NCI-H526 treated with DMSO at 0.1 percent for 48 hours (cell line): ENCODE results near the gene ABHD15.
A peak's percentile ranks its signal among the peaks of the same experiment; 100 is the strongest.

Source experiments
- DNase-seq: peaks from one replicate; lab custom pipeline; 2025; lab: John Stamatoyannopoulos, UW

The ABHD15 gene

GRCh38 chr17:29595107-29595942 lies 28.5 kb upstream of the ABHD15 start:
- DNase-seq, result no peak

DNA sequence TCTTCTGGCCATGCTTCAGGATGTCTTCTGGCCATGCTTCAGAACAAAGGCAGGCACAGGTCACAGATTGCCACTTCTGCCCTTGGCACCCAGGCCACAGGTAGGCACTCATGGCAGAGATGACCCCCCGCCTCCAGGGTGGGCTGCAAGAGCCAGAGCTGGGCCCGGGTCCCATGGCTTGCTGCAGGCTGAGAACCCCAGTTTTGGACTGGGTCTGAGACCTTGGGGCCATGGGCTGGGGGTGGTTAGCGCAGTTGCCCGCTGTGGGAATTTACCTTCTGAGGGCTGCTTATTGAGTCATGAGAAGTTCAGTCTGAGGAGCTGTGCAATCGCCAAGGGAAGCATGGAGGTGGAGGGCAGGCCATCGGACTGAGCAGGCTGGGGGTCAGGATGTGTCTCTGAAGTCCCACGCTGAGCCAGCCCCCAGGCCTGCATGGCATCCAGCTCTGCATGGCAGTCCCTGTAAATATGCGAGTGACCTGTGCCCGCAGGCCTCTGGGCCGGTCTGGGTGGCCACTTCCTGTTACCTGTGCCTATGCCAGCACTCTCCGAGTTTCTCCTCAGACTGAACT lies 27.8 kb upstream of the ABHD15 start:
- DNase-seq, result no peak

DNA sequence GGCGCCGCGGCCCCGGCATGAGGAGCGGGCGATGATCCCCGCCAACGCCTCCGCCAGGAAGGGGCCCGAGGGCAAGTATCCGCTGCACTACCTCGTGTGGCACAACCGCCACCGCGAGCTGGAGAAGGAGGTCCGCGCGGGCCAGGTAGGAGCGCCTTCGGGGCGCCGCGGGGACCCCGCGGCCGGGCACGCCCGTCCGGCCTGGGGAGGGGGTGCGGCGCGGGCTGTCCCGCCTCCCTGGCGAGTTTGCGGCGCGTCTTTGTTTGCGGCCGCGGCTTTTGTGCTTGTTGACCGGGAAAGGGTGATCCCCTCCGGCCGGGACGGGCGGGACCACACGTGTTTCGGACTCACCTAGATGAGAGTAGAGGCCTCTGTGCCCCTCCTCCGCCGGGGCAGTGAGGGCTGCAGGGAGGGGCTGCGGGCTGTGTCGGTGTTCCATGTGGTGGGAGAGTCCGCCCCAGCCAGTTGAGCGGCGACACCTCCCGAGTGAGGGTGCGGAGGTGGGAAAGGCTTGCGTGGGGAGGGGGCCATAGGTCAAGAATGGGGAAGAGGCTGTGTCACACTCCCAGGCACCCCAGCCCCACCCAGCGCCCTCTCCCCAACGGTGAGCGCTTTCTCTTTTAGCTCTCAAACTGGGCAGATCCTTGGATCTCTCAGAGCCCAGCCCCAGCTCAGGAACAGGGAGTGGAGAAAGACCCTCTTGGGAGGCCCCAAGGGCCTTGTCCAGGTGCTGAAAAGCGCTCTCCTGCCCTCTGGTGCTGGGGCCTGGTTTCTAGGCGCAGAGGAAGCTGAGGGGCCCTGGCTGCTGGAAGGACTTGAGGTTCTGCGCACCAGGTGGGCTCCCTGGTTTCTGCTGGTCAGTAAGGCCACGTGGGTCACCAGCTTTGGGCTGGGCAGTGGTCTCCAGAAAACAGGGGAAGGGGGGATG lies 27.0 kb upstream of the ABHD15 start:
- DNase-seq, result peak; percentile 50

- DNase-seq, result peak; percentile 62
These were observed 26.2 kb upstream of the ABHD15 start, which contains the start of gene ANKRD13B for GRCh38 chr17:29592850-29593551. Gene ANKRD13B (plus strand): TSS chr17:29593132. CDS start chr17:29593622, 490 bp downstream.

- peak; percentile 94 for DNase-seq
These were observed 25.1 kb upstream of the ABHD15 start for GRCh38 chr17:29591737-29592608.

- peak; percentile 88 for DNase-seq
These were observed 24.4 kb upstream of the ABHD15 start for GRCh38 chr17:29591146-29591736.

- peak; percentile 88 for DNase-seq
These were observed 23.7 kb upstream of the ABHD15 start for GRCh38 chr17:29590411-29591145.

DNA sequence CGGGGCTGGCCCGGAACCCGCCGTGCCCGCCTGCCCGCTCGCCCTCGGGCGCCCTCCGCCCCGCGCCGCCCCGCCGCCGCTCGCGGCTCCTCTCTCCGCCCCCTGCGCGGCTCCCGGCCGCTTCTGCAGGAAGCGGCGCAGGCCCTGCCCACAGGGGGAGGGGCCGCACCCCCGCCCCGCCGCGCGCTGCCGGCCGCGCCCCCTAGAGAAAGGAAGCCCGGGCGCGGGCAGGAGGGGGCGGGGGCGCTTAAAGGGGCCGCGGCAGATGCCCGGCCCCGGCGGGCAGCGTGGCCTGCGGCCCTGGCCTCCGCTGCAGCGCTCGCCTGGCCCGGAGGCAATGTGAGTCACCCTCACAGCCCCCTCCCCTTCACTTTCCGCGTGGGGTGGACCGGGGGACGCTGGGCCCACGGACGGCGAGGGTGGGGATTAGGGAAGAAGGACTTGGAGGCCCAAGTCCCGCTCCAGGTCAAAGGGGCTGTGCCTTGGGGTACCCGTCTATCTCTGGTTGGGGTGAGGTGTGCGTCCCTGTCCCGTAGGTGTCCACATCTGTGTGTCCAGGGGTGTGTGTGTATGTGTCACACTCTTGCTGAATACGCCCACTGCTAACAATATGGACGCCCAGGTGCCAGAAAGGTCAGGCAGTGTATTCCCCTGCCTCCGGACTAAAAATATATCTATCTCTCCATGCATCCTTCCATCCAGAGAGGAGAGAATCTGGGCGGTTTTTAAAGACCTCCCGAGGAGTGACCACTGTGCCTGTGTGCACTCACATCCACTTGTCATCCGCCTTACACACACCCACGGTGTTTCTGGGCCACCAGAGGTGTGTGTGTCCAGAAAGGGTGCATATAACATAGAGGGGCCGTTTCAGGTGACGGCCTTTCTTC lies 22.9 kb upstream of the ABHD15 start, which contains the start of gene GIT1:
GIT1 (minus strand) TSS at position 125 of the 887 bp plus-strand sequence. CDS start 270 bp downstream, outside the sequence.
- DNase-seq, result peak; percentile 89

- DNase-seq, result peak; percentile 58
These were observed 21.9 kb upstream of the ABHD15 start for GRCh38 chr17:29588562-29589411.

DNA sequence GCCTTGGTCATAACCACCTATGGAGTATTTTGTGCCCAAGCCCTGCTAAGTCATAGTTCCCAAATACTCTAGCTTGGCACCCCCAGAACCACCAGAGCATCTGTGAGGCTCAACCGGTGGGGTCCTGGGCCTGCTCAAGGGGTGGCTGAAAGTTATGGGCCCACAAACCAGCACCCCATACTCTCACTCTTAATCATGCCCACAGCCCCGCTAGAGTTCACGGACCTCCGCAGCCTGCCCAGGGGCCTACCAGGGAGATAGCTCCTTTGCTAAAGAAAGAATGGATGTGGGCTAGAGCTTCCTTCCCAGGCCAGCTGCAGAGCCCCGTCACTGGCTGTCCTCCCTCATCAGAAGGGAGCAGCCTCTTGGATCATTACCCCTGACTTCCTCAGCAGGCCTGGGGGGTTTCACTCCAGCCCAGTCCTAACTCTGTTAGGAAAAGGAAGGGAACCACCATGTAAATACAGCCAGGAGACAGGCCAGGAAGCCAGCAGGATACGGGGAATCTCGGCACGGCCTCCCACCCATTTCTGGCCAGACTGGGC lies 21.3 kb upstream of the ABHD15 start:
- DNase-seq, result no peak

DNA sequence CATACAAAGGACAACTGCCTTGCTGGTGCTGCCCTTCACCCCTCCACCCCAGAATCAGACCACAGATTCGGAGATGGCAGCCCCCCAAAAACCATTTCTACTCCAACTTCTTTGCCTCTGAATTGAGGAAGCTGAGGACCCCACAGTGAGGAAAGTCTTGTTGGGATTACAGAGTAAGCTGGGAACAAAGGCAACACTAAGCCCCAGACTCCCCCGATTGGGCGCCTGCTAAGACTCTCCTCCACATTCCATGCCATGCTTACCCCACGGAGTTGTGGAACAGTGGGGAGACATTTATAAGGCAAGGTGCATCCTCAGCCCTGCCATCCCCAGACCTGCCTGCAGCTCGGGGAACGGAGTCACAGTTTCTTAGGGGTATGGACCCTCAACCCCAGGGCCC lies 20.8 kb upstream of the ABHD15 start:
- DNase-seq, result no peak

GRCh38 chr17:29586676-29587469 lies 20.0 kb upstream of the ABHD15 start:
- no peak for DNase-seq

- DNase-seq, result no peak
These were observed 18.4 kb upstream of the ABHD15 start for GRCh38 chr17:29585080-29585751.

- no peak for DNase-seq
These were observed 17.7 kb upstream of the ABHD15 start for GRCh38 chr17:29584452-29585079.
